Measurements from ENCODE around the gene MRPL54.

MRPL54 gene

DNA sequence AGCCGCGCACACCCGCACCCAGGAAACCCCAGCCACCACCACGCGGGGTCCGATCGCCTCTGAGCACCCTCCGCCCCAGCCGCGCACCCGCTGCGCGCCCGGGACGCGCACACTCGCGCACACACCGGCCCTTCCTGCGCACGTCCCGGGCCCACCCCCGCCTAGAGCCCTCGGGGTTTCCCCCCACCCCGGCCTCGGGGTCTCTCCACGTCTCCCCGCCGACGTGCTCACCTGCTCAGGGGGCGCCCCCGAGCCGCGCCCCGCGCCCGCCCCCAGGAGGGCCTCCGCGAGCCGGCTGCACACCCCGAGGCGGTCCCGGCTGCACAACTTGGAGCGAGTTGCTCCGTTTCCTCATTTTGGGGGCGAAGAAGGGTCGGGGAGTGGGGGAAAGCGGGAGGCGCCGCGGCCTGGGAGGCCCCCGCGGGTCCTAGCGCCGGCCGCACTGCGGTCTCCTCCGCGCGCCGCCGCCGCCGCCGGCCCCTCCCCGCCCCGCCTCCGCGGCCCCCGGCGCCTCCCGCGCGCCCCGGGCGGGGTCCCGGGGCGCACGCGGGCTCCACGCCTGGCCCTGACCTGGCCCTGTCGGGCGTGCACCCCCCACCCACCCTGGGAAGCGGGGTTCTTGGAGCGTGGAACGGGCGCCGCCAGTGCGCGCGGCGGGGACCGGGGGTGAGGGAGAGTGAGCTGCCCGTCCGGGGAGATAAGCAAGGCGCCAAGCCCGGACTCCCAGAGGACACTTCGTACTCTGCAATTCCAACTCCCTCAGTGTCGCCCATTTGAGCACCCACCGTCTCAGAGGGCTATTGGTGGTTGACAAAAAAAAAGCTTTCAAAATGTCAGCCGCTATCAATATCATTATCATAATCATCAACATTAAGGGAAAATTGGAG, 23.7 kb downstream of the MRPL54 start, which contains the start of gene MATK:
TSS of gene MATK (minus strand) at position 444 of the 887 bp plus-strand sequence. CDS start 1,246 bp downstream, outside the sequence.
- no peak for DNase-seq

DNA sequence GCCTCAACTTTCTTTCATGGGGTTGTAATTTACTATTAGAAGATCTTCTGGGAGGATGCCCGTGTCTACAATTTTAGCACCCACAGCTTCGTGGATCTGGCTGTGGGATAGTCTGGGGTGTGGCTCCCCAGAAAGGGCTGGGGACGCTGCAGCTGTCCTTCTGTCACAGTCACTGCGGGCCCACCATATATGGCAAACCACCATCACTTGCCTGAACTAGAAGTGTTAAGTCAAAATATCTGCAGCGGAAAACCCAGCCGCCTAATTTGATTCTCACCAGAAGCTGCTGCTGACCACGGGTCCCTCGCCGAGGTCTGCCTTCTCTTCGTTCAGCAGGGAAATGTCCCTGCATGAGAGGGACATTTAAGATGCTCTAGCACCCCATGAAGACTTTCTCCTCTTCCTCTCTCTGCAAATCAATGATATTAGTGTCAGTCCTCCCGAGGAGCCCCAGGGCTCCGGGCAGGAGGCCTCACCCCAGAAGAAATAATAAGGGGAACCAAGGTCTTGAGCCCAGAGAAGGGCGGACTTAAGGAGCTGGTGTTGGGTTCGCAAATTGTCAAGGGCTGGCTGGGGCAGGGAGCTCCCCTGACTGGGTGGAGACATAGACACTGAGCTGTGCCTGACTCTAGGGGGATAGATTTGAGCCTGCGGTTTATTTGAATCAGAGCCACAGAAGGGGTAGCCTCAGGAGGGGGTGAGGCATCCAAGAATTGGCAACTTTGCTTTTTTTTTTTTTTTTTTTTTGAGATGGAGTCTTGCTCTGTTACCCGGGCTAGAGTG, 26.7 kb downstream of the MRPL54 start:
- DNase-seq = no peak

DNA sequence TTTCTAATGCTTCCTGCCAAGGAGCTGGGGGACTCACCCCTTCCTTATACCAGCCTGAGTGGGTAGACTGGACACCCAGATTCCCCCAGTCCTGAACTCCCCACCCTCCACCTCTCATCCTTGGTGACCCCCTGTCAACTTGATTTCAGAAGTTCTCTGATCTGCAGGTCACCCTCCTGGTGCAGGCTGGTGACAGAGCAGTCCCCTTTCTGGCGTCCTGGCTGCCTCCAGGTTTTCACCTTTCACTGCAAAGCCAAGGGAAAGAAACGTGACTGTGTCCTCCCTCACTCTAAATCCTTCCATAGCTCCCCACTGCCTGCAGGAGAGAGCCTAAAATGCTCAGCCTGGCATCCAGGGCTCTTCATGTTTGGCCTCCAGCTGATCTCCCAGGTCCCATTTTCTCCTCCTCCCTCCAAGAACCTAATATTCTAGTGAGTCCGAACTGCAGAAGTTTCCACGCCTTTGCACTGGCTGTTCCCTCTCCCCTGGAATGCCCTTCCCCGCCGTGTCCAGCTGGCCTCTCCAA, 27.8 kb downstream of the MRPL54 start:
- DNase-seq = no peak

DNA sequence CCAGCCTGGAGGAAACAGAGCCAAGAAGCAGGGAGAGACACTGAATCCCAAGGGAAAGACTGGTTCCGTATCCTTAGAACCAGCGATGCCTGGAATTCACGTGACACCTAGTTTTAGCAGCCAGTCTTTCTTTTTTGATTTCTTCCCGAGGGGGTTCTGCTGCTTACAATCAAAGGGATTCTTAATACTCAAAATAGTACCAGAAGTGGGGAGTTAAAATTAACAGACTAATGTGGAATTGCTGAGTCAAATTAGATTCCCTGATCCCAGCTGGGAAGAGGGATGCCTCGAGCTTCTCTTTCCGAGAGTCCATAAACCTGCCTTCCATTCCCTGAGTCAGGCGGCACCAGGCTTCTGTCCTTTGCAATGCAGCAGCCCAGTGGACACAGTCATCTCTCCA, 28.5 kb downstream of the MRPL54 start:
- DNase-seq = no peak

DNA sequence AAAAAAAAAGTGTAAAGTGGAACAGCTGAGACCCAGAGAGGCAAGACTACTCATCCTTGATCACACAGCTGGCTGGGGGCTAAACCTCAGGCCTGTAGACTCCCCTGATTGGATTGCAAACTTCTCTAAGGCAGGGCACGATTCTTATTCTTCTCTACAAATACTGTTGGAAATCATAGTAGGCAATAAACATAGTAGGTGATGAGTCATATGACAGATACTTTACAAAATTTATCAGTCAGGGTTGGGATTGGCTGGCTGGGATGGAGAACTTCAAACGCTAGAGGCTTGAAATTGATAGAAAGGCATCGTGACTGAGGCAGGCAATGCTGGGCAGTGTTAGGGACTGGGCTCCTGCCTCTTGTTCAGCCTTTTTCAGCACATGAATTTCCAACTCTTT, 29.6 kb downstream of the MRPL54 start:
- DNase-seq = no peak

DNA sequence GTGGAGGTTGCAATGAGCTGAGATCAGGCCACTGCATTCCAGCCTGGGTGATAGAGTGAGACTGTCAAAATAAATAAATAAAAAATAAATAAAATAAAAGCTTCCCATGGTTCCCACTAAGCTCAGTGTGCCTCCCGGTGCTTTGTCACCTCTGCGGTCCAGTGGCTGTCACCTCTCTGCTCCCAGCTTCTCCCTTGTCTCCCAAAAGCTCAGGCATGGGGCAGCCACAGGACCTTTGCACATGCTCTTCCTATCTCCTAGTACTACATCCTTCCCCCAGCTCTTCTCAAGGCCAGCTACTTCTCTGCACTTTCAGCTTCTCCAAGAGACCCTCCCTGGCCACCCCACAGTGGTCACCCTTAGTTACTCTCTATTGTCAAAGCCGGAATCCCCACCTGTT, 31.3 kb downstream of the MRPL54 start:
- DNase-seq = no peak

DNA sequence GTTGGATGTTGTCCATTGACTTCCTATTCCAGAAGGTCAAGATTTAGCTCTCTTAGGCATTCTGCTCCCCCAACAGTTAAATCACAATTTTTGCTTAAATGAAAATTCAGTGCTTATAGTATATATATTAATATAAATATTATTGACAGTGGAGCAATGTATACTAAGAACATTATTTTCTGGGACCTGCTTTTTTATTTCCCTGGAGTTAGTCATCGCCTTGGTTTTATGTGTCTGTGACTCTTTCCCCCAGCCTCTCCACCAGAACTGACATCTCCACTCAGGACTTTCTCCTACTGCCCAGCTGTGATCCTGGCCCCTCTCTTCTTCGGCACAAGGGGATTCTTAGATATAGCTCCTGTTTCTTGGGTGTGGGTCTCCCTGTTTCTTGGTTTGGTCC, 33.9 kb downstream of the MRPL54 start:
- DNase-seq = no peak

DNA sequence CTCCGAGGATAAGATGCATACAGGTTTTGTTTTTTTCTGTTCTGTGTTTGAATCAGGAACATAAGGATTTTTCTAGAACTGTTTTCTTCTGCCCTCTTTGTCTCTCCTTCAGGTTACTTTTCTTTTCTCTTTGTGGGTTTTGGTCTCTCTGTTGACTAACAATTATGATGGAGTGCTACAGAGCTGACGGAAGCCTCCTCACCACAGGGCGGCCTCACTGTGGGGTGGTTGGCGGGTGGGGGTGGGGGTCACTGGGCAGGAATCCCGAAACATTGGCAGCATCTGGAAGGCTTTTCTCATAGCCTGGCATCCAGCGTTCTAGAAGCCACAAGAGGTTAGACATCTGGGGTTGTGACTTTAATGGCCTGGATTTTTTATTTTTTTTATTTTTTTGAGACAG, 35.7 kb downstream of the MRPL54 start:
- DNase-seq = no peak

DNA sequence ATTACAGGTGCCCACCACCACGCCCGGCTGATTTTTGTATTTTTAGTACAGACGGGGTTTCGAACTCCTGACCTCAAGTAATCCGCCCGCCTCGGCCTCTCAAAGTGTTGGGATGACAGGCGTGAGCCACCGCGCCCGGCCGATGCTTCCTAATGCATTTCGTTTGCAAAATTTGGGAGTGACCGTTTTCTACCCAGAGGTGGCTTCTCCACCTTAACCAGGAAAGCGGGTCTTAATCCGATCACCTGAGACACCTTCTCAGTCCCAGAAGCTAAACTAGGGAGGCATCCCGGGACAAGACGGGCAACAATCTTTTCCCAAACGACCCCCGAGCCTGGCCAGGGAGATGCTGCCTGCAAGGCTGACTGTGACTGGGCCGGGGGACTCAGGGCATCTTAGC, 38.5 kb downstream of the MRPL54 start:
- DNase-seq = no peak

DNA sequence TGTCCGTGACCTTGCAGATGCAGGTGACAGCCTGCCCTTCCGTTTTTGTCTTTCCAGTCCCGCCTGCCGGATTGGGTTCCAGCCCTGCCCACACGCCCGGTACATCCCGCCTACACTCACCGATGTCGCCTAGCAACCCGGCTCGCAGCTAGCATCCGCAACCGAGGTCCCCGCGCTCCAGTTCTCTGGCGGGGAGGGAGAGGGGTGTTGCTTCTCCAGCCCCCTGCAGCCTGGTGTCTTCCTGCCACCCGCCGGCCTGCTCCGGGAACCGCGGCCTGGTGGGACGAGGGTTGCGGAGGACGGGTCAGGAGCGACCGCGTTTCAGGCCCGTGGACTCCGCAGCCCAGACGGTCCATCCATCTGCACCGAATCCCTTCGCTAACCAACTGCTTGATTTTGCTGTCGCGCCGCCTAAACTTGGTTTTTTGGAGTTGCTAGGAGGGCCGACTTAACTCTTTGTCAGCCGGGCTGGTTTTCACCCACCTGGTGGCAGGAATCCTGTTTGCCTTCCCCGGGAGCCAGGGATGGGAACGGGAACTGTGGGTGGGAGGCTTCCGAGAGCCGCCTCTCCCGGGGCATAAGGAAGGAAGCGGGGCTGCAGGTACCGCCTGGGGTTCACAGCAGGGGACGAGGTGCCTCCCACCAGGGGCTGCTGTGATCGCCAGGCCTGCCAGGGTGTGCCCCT, 39.1 kb downstream of the MRPL54 start:
- peak; percentile 41 for DNase-seq

DNA sequence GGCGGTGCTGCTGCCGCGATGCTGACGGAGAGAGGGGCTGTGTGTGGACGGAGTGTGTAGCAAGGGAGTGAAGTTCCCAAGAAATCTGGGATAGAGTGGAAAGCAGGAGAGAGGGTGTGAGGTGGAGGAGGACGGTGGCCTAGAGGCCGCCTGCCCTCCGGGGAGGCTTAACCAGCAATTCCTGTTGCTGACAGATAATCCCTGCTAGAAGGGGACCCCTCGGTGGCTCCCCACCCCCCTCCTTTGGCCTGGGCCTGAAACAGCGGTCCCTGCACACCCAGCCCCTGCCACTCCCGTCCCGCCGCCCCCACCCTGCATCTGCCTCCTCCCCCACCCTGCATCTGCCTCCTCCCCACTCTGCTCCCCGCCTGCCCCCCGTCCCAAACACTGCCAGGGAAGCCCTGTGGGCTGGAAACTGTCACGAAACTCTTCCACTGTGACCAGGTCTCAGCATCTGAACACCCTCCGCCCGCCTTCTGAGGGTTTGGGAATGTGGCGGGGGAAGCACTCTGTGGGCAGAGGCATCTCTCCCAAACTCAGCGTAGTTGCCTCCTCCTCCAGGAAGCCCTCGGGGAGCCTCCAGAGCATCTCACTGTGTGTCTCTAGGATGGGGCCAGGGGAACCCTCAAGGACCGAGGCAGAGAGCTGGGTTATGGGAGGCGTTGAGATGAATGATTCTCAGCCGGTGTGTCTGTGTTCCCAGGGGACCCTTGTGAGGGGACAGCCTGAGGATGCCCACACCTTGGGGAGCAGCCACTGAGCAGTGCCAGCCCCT, 40.8 kb downstream of the MRPL54 start:
- DNase-seq = no peak

DNA sequence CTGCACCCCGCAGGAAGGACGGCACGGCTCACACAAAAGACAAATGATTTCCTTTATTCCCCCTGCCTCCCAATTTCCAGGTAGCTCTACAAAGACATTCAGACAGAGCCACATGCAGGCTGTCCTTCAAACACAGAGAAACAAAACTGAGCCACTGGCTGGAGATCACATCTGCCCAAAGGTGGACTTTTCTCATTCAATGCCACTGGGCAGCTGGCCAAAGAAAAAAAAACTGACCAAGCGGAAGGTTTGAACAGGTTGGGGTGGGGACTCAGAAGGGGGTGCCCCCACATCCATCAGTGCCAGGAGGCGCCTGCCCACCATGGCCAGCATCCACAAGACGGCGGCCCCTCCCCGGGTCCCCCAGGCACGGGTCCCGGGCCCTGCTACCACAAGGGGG, 41.5 kb downstream of the MRPL54 start:
- DNase-seq = no peak

DNA sequence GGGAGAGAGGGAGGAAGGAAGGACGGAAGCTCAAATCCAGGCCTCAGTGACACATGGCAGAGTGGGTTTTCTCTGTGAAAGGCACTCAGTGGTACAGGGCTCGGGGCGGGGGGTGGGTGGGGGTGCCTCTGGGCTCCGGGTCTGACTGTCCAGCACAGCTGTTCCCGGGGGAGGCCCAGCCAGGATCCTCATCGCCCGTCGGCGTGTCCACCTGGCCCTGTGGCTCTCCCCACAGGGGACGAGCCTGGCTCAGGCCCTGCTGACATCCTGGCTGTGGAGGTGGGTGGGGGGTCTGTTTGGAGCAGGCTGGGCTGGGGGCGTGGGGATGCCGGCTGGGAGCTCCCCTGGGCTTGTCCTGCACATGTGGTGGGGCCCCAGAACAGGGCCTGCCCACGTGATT, 41.9 kb downstream of the MRPL54 start:
- no peak for DNase-seq

DNA sequence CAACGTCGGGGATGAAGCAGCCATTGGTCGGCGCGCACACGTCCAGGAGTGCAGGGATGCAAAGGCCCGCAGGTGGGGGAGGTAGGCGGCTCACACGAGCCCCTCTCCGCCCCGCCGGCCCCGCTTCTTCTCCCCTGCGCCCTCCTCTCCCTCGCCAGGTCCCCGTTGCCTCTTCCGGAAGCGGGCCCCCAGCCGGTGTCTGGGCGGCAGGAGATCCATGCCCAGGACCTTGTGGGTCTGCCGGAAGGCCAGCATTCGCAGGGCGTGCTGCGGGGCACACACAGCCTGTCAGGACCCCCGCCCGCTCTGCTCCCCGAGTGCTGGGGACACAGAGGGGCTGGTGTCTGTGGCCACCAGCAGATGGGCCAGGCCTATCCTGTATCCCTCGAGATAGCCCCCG, 43.4 kb downstream of the MRPL54 start:
- DNase-seq = no peak

DNA sequence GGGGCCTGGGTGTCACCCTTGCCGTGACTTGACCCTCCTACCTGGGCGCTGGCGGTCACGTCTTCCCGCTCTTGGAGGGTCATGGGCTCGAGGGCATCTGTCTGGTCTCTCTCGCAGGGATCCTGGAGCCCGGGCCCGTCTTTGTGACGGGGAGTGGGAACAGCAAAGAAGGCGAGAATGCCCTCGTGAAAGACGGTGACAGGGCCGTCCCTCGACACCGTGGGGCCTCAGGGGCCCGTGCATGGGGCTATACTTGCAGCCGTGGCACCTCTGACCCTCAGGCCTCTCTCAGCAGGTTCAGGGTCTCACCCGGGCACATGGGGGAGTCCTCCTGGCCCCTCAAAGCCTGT, 44.6 kb downstream of the MRPL54 start:
- DNase-seq = no peak

DNA sequence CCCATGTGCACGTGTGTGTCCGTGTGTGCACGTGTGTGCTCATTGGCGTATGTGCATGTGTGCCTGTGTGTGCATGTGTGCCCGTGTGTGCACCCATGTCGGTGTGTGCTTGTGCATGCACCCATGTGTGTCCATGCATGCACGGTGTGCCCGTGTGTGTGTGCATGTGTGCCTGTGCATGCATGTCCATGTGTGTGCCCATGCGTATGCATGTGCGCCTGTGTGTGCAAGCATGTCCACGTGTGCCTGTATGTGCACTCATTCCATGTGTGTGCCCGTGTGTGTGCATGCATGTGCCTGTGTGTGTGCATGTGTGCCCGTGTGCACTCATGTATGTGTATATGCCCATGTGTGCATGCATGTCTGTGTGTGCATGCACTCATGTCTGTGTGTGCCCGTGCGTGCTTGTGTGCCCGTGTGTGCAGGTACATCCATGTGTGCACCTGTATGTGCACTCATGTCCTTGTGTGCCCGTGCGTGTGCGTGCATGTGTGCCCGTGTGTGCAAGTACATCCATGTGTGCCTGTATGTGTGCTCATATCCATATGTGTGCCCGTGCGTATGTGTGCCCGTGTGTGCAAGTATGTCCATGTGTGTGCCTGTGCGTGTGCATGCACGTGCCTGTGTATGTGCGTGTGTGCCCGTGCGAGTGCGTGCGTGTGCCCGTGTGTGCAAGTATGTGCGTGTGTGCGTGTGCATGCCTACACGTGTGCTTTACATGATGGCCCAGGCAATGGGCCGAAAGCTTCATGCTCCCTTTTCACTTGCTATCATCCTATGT, 45.3 kb downstream of the MRPL54 start:
- DNase-seq = no peak

DNA sequence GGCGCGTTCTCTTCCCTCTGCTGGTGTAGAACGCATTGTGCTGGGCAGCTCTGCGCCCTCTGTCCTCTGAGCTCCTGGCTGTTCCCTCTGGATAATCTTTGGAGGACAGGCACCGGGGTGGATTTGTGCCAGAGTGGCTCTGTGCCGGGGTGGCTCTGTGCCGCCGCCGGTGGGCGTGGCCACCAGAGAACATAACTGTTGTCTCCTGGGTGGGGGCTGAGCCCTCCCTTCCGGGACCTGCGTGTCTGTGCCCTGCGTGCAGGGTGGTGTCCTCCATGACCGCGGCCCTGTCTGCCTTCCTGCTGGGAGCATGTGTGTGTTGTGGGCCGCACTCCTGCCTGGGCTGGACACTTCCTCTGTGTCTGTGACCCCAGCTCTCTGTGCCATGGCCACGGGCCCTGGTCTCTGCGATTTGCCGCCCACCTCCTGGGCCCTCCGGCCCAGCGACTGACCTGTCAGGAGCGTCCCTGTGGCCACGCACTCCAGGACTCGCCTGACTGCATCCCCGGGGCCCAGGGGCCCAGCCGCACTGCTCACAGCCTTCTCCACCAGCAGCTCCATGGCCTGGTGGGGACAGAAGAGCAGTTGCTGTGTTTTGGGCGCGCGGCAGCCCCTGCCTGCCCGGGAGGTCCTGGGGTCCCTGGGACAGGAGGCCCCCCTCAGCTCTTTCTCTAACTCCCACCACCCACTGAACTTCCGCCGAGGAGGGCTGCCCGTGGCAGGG, 46.1 kb downstream of the MRPL54 start:
- DNase-seq = no peak

DNA sequence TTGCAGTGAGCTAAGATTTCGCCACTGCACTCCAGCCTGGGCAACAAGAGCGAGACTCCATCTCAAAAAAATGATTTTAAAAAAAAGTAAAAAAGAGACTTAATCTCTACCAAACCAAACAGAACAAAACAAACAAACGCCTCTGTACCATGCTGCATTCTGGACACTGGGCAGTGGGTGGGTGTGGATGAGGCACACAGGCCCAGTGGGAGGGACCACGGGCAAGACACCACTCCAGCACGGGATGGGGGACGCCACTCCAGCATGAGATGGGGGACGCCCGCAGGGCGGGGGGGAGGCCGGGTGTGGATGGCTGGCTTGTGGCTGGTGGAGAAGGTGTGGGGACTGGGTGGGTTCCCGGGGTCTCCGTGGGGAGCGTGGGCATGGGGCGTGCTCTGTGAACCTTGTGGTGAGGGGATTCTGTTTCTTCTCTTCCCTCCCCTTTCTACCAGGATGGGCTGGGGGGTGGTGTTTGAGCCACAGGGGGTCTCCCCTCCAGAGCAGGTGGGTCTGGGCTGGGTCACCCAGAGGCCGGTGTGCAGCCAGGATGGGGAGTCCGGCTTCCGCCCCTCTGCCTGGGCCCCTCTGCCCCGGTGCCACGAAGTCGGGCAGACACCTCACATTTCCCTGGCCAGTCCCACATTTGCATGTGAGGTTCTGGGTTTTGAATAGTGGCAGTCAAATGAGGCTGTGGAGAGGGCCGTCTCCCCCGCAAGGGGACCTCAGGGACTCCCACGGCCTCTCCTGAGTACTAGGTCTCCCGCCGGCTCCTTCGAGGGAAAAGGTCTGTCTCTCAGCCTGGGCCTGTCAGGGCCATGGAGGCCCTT, 47.6 kb downstream of the MRPL54 start:
- DNase-seq = no peak

DNA sequence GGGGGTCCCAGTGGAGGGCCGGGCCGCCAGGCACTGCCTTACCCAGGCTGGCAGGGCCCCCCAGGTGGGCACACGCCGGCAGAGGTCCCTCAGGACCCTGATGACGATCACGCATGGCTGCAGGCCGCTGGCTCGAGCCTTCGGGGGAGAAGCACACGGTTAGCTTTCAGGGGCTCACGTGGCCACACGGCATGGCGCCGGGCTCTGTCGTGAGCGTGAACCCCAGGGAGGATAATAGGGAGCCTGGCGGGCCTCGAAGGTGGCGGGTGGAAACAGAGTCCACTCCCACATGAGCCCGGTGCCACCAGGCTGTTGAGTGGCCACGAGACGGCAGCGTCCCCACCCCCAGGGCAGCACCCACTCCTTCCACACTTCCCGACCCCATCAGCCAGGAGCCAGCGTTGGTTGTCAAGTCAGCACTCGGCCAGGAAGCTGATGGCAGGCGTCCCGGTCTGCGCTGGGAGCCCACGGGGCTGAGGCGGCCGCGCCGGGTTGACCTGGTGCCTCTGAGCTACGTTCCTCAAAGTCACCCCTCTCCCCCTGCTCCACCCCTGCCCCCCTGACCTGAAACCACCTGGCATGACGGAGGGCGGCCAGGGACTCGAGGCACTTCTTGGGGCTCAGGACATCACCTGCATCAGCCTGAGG, 48.4 kb downstream of the MRPL54 start:
- DNase-seq = no peak

Measured in NCI-H2227 treated with DMSO at 0.1 percent for 48 hours (cell line).